Duodenal mucosa (tissue), 2 donors: Measurements from ENCODE around the gene ARHGAP19.
A peak's percentile ranks its signal among the peaks of the same experiment; 100 is the strongest.

ENCODE experiments used
- H3K27ac ChIP-seq: one replicate; pipeline ENCODE4 v1.7.0; 2013; ENCODE audit warnings: low read depth, low read length
- H3K27me3 ChIP-seq, 2 donors: one replicate each; pipeline ENCODE4 v1.7.0; 2013; ENCODE audit warnings: low read length in 2 of 2, control low read depth in 1 of 2; ENCODE audit not compliant: insufficient read depth in 2 of 2, control insufficient read depth in 1 of 2
- H3K36me3 ChIP-seq, 2 donors: one replicate each; pipeline ENCODE4 v1.7.0; 2013; ENCODE audit warnings: low read length in 2 of 2, control low read depth in 1 of 2; ENCODE audit not compliant: insufficient read depth in 2 of 2, control insufficient read depth in 1 of 2
- H3K4me1 ChIP-seq, 2 donors: one replicate each; pipeline ENCODE4 v1.7.0; 2013; ENCODE audit warnings: low read length in 2 of 2, control low read depth in 1 of 2; ENCODE audit not compliant: insufficient read depth in 2 of 2, control insufficient read depth in 1 of 2
- H3K4me3 ChIP-seq, 2 donors: one replicate each; pipeline ENCODE4 v1.7.0; 2013; ENCODE audit warnings: low read length in 2 of 2, low read depth in 1 of 2
- H3K9ac ChIP-seq, 2 donors: one replicate each; pipeline ENCODE4 v1.7.0; 2013; ENCODE audit warnings: low read length in 2 of 2, low read depth in 1 of 2
- H3K9me3 ChIP-seq, 2 donors: one replicate each; pipeline ENCODE4 v1.7.0; 2013; ENCODE audit warnings: low read length in 2 of 2, control low read depth in 1 of 2; ENCODE audit not compliant: control insufficient read depth in 1 of 2

ARHGAP19 gene

GRCh38 chr10:97292097-97292861, at the start of gene ARHGAP19:
TSS of gene ARHGAP19 (minus strand) at chr10:97292637. CDS start at chr10:97292627, 10 bp downstream.
- Histone ChIP-seq H3K4me1 (peaks cover 0 to 9% of the 10 kb centered on the region in 2 donors), H3K9ac (peak within 1 kb of the TSS; percentile 74 to 91), H3K36me3 (no peaks in the 10 kb centered on the region), H3K27me3 (no peaks in the 10 kb centered on the region), H3K9me3 (no peaks in the 10 kb centered on the region), H3K27ac (peak within 1 kb of the TSS; percentile 94), H3K4me3 (peak within 1 kb of the TSS; percentile 87 to 95)

- no peaks in the 10 kb centered on the region for H3K36me3 ChIP-seq
- H3K27ac ChIP-seq: no peak overlapping the region
- no peak overlapping the region for H3K9ac ChIP-seq
- H3K27me3 ChIP-seq: no peaks in the 10 kb centered on the region
- H3K4me1 ChIP-seq: peaks cover 0 to 10% of the 10 kb centered on the region in 2 donors
- no peak overlapping the region for H3K4me3 ChIP-seq
- H3K9me3 ChIP-seq: no peaks in the 10 kb centered on the region
Measured at GRCh38 chr10:97341416-97341815, 49.0 kb upstream of the ARHGAP19 start.

- Histone ChIP-seq H3K9me3 (no peaks in the 10 kb centered on the region), H3K27ac (no peak overlapping the region), H3K36me3 (no peaks in the 10 kb centered on the region), H3K27me3 (no peaks in the 10 kb centered on the region), H3K9ac (no peak overlapping the region), H3K4me1 (peaks cover 4 to 16% of the 10 kb centered on the region in 2 donors), H3K4me3 (no peak overlapping the region)
Measured at GRCh38 chr10:97338041-97338440, 45.6 kb upstream of the ARHGAP19 start.

- Histone ChIP-seq H3K27me3 (no peaks in the 10 kb centered on the region), H3K9me3 (no peaks in the 10 kb centered on the region), H3K4me3 (no peak overlapping the region), H3K36me3 (no peaks in the 10 kb centered on the region), H3K9ac (no peak overlapping the region), H3K27ac (no peak overlapping the region), H3K4me1 (peaks cover 4 to 16% of the 10 kb centered on the region in 2 donors)
Measured at GRCh38 chr10:97336942-97337831, 44.8 kb upstream of the ARHGAP19 start.

GRCh38 chr10:97336446-97336845, 44.0 kb upstream of the ARHGAP19 start:
- H3K9me3 ChIP-seq: no peaks in the 10 kb centered on the region
- H3K27ac ChIP-seq: no peak overlapping the region
- H3K27me3 ChIP-seq: no peaks in the 10 kb centered on the region
- H3K4me1 ChIP-seq: peaks cover 10 to 16% of the 10 kb centered on the region in 2 donors
- H3K4me3 ChIP-seq: no peak overlapping the region
- H3K9ac ChIP-seq: no peak overlapping the region
- H3K36me3 ChIP-seq: no peaks in the 10 kb centered on the region

- Histone ChIP-seq H3K4me1 (peaks cover 14 to 16% of the 10 kb centered on the region in 2 donors), H3K9me3 (no peaks in the 10 kb centered on the region), H3K4me3 (no peak overlapping the region), H3K27ac (no peak overlapping the region), H3K27me3 (no peaks in the 10 kb centered on the region), H3K36me3 (no peaks in the 10 kb centered on the region), H3K9ac (no peak overlapping the region)
Measured at GRCh38 chr10:97336006-97336405, 43.6 kb upstream of the ARHGAP19 start.

GRCh38 chr10:97335188-97335619, 42.8 kb upstream of the ARHGAP19 start:
- peak overlapping the region; percentile 79 for H3K27ac ChIP-seq
- no peaks in the 10 kb centered on the region for H3K27me3 ChIP-seq
- no peaks in the 10 kb centered on the region for H3K9me3 ChIP-seq
- H3K9ac ChIP-seq: peak overlapping the region in 1 of 2 donors; percentile 96
- H3K36me3 ChIP-seq: peaks cover 0 to under 1% of the 10 kb centered on the region in 2 donors
- peaks cover 16 to 22% of the 10 kb centered on the region in 2 donors for H3K4me1 ChIP-seq
- H3K4me3 ChIP-seq: peak overlapping the region; percentile 63 to 81

GRCh38 chr10:97334370-97335175, 42.1 kb upstream of the ARHGAP19 start, which contains the start of gene FRAT2:
TSS of gene FRAT2 (minus strand) at chr10:97334729. CDS start at chr10:97334572, 157 bp downstream.
- H3K36me3 ChIP-seq: peaks cover 0 to 4% of the 10 kb centered on the region in 2 donors
- peak within 1 kb of the TSS; percentile 81 to 93 for H3K4me3 ChIP-seq
- peak within 1 kb of the TSS; percentile 79 for H3K27ac ChIP-seq
- no peaks in the 10 kb centered on the region for H3K9me3 ChIP-seq
- H3K4me1 ChIP-seq: peaks cover 22 to 27% of the 10 kb centered on the region in 2 donors
- H3K9ac ChIP-seq: peak within 1 kb of the TSS; percentile 89 to 96
- no peaks in the 10 kb centered on the region for H3K27me3 ChIP-seq

GRCh38 chr10:97333601-97334369, 41.3 kb upstream of the ARHGAP19 start:
- no peaks in the 10 kb centered on the region for H3K9me3 ChIP-seq
- H3K9ac ChIP-seq: peak overlapping the region; percentile 89 to 96
- H3K4me3 ChIP-seq: peak overlapping the region; percentile 81 to 93
- H3K27me3 ChIP-seq: no peaks in the 10 kb centered on the region
- H3K36me3 ChIP-seq: peaks cover 0 to 4% of the 10 kb centered on the region in 2 donors
- H3K4me1 ChIP-seq: peaks cover 30 to 33% of the 10 kb centered on the region in 2 donors
- H3K27ac ChIP-seq: peak overlapping the region; percentile 79
